ENCODE data around the gene KCNB1. TPM values are rescaled to one million over a fixed set of nuclear protein-coding genes. Genes with fewer than 3 reads are reported as not detected.

KCNB1 gene
- total RNA-seq, 1 donor: under 0.01 TPM

GRCh38 chr20:49435639-49436038, 46.8 kb downstream of the KCNB1 start:
- Histone ChIP-seq H3K9me3 (ENCODE audit: low read depth, low read length) (no peaks in the 10 kb centered on the region), H3K27me3 (ENCODE audit: insufficient read depth, low read length) (peaks cover 43% of the 10 kb centered on the region), H3K36me3 (ENCODE audit: insufficient read depth, low read length) (no peaks in the 10 kb centered on the region), H3K4me2 (ENCODE audit: insufficient read depth, low read length) (no peak overlapping the region), H3K27ac (ENCODE audit: low read depth, low read length) (no peak overlapping the region), H2AFZ (ENCODE audit: low read length) (no peak overlapping the region), H3K79me2 (ENCODE audit: insufficient read depth, low read length) (no peaks in the 10 kb centered on the region), H4K20me1 (ENCODE audit: insufficient read depth, low read length) (no peaks in the 10 kb centered on the region), H3K4me3 (ENCODE audit: insufficient read depth, low read length) (no peak overlapping the region), H3K4me1 (ENCODE audit: insufficient read depth, low read length) (no peaks in the 10 kb centered on the region)
- no peak for TF ChIP-seq CTCF (IDR thresholded peaks at IDR 0.05; ENCODE audit: extremely low read depth, low read depth, low read length)
- DNase-seq (ENCODE audit: insufficient read length, low spot score, missing footprints): no peak

- Histone ChIP-seq H3K27me3 (ENCODE audit: insufficient read depth, low read length) (peaks cover 47% of the 10 kb centered on the region), H3K27ac (ENCODE audit: low read depth, low read length) (no peak overlapping the region), H3K4me1 (ENCODE audit: insufficient read depth, low read length) (no peaks in the 10 kb centered on the region), H4K20me1 (ENCODE audit: insufficient read depth, low read length) (no peaks in the 10 kb centered on the region), H3K36me3 (ENCODE audit: insufficient read depth, low read length) (no peaks in the 10 kb centered on the region), H3K4me3 (ENCODE audit: insufficient read depth, low read length) (no peak overlapping the region), H3K4me2 (ENCODE audit: insufficient read depth, low read length) (no peak overlapping the region), H3K79me2 (ENCODE audit: insufficient read depth, low read length) (no peaks in the 10 kb centered on the region), H3K9me3 (ENCODE audit: low read depth, low read length) (no peaks in the 10 kb centered on the region), H2AFZ (ENCODE audit: low read length) (no peak overlapping the region)
- no peak for TF ChIP-seq CTCF (IDR thresholded peaks at IDR 0.05; ENCODE audit: extremely low read depth, low read depth, low read length)
- no peak for DNase-seq (ENCODE audit: insufficient read length, low spot score, missing footprints)
These were observed 49.1 kb downstream of the KCNB1 start for GRCh38 chr20:49433333-49433732.

GRCh38 chr20:49432550-49432949, 49.9 kb downstream of the KCNB1 start:
- Histone ChIP-seq H3K4me3 (ENCODE audit: insufficient read depth, low read length) (no peak overlapping the region), H4K20me1 (ENCODE audit: insufficient read depth, low read length) (no peaks in the 10 kb centered on the region), H3K27ac (ENCODE audit: low read depth, low read length) (no peak overlapping the region), H3K4me2 (ENCODE audit: insufficient read depth, low read length) (no peak overlapping the region), H3K9me3 (ENCODE audit: low read depth, low read length) (no peaks in the 10 kb centered on the region), H3K36me3 (ENCODE audit: insufficient read depth, low read length) (no peaks in the 10 kb centered on the region), H3K27me3 (ENCODE audit: insufficient read depth, low read length) (peaks cover 47% of the 10 kb centered on the region), H2AFZ (ENCODE audit: low read length) (no peak overlapping the region), H3K4me1 (ENCODE audit: insufficient read depth, low read length) (no peaks in the 10 kb centered on the region), H3K79me2 (ENCODE audit: insufficient read depth, low read length) (no peaks in the 10 kb centered on the region)
- no peak for TF ChIP-seq CTCF (IDR thresholded peaks at IDR 0.05; ENCODE audit: extremely low read depth, low read depth, low read length)
- DNase-seq (ENCODE audit: insufficient read length, low spot score, missing footprints): no peak

GRCh38 chr20:49431329-49431728, 51.1 kb downstream of the KCNB1 start:
- Histone ChIP-seq H4K20me1 (ENCODE audit: insufficient read depth, low read length) (no peaks in the 10 kb centered on the region), H3K27ac (ENCODE audit: low read depth, low read length) (no peak overlapping the region), H3K4me2 (ENCODE audit: insufficient read depth, low read length) (no peak overlapping the region), H2AFZ (ENCODE audit: low read length) (no peak overlapping the region), H3K36me3 (ENCODE audit: insufficient read depth, low read length) (no peaks in the 10 kb centered on the region), H3K4me3 (ENCODE audit: insufficient read depth, low read length) (no peak overlapping the region), H3K79me2 (ENCODE audit: insufficient read depth, low read length) (no peaks in the 10 kb centered on the region), H3K4me1 (ENCODE audit: insufficient read depth, low read length) (no peaks in the 10 kb centered on the region), H3K9me3 (ENCODE audit: low read depth, low read length) (no peaks in the 10 kb centered on the region), H3K27me3 (ENCODE audit: insufficient read depth, low read length) (peaks cover 48% of the 10 kb centered on the region)
- DNase-seq (ENCODE audit: insufficient read length, low spot score, missing footprints): no peak
- no peak for TF ChIP-seq CTCF (IDR thresholded peaks at IDR 0.05; ENCODE audit: extremely low read depth, low read depth, low read length)

Data from osteoblast (primary cell).